Ovary (tissue), 10 donors: ENCODE results near the gene SLAMF9. TPM values are rescaled to one million over a fixed set of nuclear protein-coding genes. Genes with fewer than 3 reads are reported as not detected.

Experiments
- DNase-seq, 5 donors: peaks; one replicate each; pipeline ENCODE4 v3.0.0-alpha.2; 2019 to 2020
- H3K27ac ChIP-seq, 2 donors: fragments of 200-600 bp; one replicate each; pipeline versions ENCODE4 v1.5.1 to v1.8.0; 2019 to 2022
- H3K27me3 ChIP-seq: fragments of 200-600 bp; one replicate; pipeline ENCODE4 v1.8.0; 2022
- H3K36me3 ChIP-seq: fragments of 200-600 bp; sonication (generic); one replicate; pipeline ENCODE4 v1.5.1; 2019
- H3K4me1 ChIP-seq: one replicate; pipeline ENCODE4 v1.8.1; 2013; ENCODE audit warnings: mild to moderate bottlenecking, moderate library complexity; ENCODE audit not compliant: insufficient read depth
- H3K4me3 ChIP-seq: fragments of 200-600 bp; sonication (generic); one replicate; pipeline ENCODE4 v1.5.1; 2017
- H3K9me3 ChIP-seq, 2 donors: fragments of 200-600 bp in 1 of 2; sonication (generic) in 1 of 2; one replicate each; pipeline versions ENCODE4 v1.5.1 to v1.8.1; 2013 to 2019; ENCODE audit warnings: mild to moderate bottlenecking in 1 of 2, moderate library complexity in 1 of 2
- EP300 ChIP-seq: sonication (generic); formaldehyde crosslinking; IDR thresholded peaks from one replicate; pipeline ENCODE4 v1.6.1; 2017; ENCODE audit warnings: antibody characterized with exemption
- POLR2A ChIP-seq: fragments of 450-650 bp; IDR thresholded peaks from one replicate; pipeline ENCODE4 v1.6.1; 2017; ENCODE audit warnings: antibody characterized with exemption, mild to moderate bottlenecking, moderate library complexity
- WGBS, 3 donors: extraction: QIAGEN DNeasy Blood & Tissue Kit in 1 of 3; methylation state at CpG; one replicate each; pipeline versions ENCODE4 v1.1.5 to v1.1.7; 2013 to 2017; 5-methylcytosine and 5-hydroxymethylcytosine counted together
- intact Hi-C, 4 donors: fragments of 100-400 bp; cut with DNase I; formaldehyde crosslinking; loops; one replicate each; pipeline versions ENCODE4 v1.11.0 to v1.15.1; 2022 to 2023
- long read RNA-seq, 3 donors: library from polyadenylated mRNA in 2 of 3; unstranded in 2 of 3; transcript quantifications; one replicate each; pipeline ENCODE4 v2.0.0 and lab custom pipeline, GENCODE V29; 2021 to 2026
- polyA plus RNA-seq, 2 donors: library from polyadenylated mRNA; stranded (reverse); fragments of 200-250 nt in 1 of 2; fragments of 350-450 nt in 1 of 2; fragmentation: Illumina TruSeq in 1 of 2; extraction: RNeasy Lipid Tissue Mini Kit (QIAGEN cat#74804) in 1 of 2; gene quantifications; one replicate each; pipeline ENCODE4 v1.2.3, GENCODE V29; 2013 to 2014
- total RNA-seq, 7 donors: library from RNA; depleted of rRNA in 2 of 7; stranded (reverse); fragments of >200 nt in 2 of 7; fragmentation: NEBNext Ultra II Directional in 3 of 7; extraction: Animal tissue kit (Norgen Biotek cat#: 25700) in 3 of 7; gene quantifications; one replicate each; pipeline versions ENCODE4 v1.1.0 to v1.2.4, GENCODE V29; 2016 to 2023
- TF ChIP-seq, protein P1 (sequence below), 3 donors: fragments of 450-650 bp in 2 of 3; fragments of 200-600 bp in 1 of 3; IDR thresholded peaks; one replicate each; pipeline versions ENCODE4 v1.5.1 to v1.8.0; 2016 to 2022; ENCODE audit warnings: antibody characterized with exemption in 3 of 3, mild to moderate bottlenecking in 1 of 3
- donor health status: DM: no; HTN: no; CAD: no; lungs with moderate emphysema.
- donor health status: DM: no; HTN: no; CAD: no.
- donor health status: Bipolar disorder and iron deficiency.
- donor health status: DM: yes; HTN: yes; CAD: no.
- donor health status: DM: no; HTN: no; CAD: no.
- donor health status: DM: yes; HTN: yes; CAD: no.

SLAMF9 gene
- not detected for total RNA-seq
- not detected for polyA plus RNA-seq
- long read RNA-seq, donor 1 = 0 reads
- long read RNA-seq, donor 2 = 0 reads
- long read RNA-seq, donor 3 = 0 reads

DNA sequence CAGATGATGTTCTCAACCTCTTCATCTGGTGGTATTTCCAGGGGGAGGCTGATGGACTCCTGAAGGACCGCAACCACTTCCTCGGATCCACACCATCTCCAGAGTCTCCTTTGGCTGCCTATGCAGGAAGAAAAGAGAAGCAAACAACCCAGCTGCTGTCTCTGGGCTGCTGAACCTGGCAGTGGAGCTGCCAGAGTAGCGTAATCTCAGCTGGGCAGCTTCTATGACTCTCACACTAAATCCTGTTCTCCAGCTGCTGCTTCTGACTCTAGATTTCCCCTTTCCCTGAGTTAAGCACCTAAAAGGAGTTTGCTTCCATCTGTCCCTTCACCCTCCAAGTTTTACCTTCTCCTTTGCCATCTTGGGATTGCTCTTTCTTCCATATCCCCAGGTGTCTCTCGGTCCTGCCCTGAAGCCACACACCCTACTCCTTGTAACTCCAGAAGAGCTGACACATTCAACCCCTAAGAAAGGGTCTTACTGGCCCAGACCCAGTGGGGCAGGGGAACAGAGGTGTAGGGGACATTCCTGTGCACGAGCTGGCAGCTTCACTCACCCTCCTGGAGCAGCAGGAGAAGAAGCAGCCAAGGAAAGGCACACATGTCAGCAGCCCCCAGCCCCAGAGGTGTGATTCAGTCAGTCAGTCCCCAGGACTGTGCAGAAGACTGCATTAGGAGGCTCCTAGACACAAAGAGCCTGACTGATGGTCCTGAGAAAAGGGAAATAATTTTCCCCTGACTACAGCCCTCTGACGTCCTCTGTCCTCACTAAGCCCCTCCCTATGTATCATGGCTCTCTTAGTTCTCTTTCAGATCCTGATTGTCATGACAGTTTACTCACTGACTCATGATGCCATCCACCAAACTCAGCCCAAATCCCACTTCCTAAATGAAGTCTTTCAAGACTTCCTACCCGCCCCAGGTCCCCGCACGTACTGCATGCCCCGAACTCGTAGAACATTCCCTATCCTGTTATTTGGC is at the start of gene SLAMF9:
Gene SLAMF9, minus strand, starts transcription at position 702 of the 980 bp plus-strand sequence. Its CDS starts 100 bp downstream, at position 602.
- no peak for DNase-seq
- 65 to 72% (median 68%) methylated on average over 11 of the region's 11 CpGs for WGBS, 3 donors

DNA sequence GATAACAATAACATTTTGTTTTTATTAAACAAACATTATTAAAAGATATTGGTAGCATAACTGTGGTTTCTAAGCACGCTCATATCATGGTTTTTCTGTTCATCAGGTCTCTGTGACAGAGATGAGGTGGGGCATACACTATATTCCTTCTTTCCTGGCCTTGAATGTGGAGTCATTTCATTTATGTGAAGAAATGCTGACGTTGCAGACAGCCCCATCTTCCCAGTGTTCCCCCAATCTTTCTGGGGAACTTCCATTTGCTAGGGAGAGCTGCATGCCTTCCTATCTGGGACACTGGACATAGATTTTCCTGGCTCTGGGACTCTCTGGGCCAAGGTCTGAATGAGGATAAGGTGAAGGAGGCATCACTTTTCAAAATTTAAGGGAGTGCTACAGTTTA is 47.4 kb upstream of the SLAMF9 start:
- Histone ChIP-seq H3K4me1 (no peaks in the 10 kb centered on the region), H3K9me3 (no peaks in the 10 kb centered on the region), H3K4me3 (no peak overlapping the region), H3K27ac (no peak overlapping the region), H3K36me3 (no peaks in the 10 kb centered on the region), H3K27me3 (no peaks in the 10 kb centered on the region)
- intact Hi-C loops = loop anchor here in 2 of 4 donors (5.0 to 10.0 kb wide), 3 partner anchors 49 to 837 kb away; partner anchors contain the start of genes IGSF9 (in 1 of the 2) and SLAMF9 (in 1 of the 2)
- no peak for DNase-seq
- 20 to 47% (median 32%) methylated on average over 2 of the region's 2 CpGs for WGBS, 3 donors
- TF ChIP-seq POLR2A (no peak), EP300 (no peak)
- TF ChIP-seq, protein P1, sequence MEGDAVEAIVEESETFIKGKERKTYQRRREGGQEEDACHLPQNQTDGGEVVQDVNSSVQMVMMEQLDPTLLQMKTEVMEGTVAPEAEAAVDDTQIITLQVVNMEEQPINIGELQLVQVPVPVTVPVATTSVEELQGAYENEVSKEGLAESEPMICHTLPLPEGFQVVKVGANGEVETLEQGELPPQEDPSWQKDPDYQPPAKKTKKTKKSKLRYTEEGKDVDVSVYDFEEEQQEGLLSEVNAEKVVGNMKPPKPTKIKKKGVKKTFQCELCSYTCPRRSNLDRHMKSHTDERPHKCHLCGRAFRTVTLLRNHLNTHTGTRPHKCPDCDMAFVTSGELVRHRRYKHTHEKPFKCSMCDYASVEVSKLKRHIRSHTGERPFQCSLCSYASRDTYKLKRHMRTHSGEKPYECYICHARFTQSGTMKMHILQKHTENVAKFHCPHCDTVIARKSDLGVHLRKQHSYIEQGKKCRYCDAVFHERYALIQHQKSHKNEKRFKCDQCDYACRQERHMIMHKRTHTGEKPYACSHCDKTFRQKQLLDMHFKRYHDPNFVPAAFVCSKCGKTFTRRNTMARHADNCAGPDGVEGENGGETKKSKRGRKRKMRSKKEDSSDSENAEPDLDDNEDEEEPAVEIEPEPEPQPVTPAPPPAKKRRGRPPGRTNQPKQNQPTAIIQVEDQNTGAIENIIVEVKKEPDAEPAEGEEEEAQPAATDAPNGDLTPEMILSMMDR (IDR thresholded peaks at IDR 0.05) = no peak

More for the DNA sequence above, at the start of gene SLAMF9:
- no peaks in the 10 kb centered on the region for H3K36me3 ChIP-seq
- no peaks in the 10 kb centered on the region for H3K27me3 ChIP-seq
- no peaks in the 10 kb centered on the region for H3K4me1 ChIP-seq
- no peaks in the 10 kb centered on the region for H3K9me3 ChIP-seq
- H3K4me3 ChIP-seq = no peak within 1 kb of the TSS
- intact Hi-C loops = loop anchor here in 1 of 4 donors (5.0 kb wide), 1 partner anchor 48 kb away; no protein-coding TSS in a partner anchor
- H3K27ac ChIP-seq = no peak within 1 kb of the TSS
- TF ChIP-seq EP300 = no peak
- TF ChIP-seq POLR2A = no peak
- TF ChIP-seq, protein P1 (IDR thresholded peaks at IDR 0.05) = no peak

DNA sequence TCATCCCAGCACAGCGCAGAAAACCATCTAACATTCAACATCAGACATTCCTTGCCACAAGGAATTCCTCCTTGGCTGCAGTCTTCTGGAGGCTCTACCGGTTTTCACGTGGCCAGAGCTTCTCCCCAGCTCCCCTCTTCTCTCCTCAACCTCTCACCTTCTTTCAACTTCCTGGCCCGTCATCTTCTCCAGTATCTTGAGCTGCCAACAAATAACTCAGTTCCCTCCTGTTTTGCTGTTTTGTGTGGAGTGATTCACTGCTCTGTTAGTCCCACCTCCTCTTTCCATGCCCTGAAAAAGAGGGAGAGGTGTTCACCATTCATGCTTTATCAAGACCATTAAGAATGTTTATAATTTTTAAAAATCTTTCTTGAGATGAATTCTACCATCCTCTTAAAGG is 45.2 kb upstream of the SLAMF9 start:
- intact Hi-C loops = no loop called here
- Histone ChIP-seq H3K27me3 (no peaks in the 10 kb centered on the region), H3K4me3 (no peak overlapping the region), H3K27ac (no peak overlapping the region), H3K36me3 (no peaks in the 10 kb centered on the region), H3K4me1 (no peaks in the 10 kb centered on the region), H3K9me3 (no peaks in the 10 kb centered on the region)
- TF ChIP-seq EP300 (no peak), POLR2A (no peak)
- TF ChIP-seq, protein P1 (IDR thresholded peaks at IDR 0.05) = no peak
- no peak for DNase-seq
- 19 to 48% (median 38%) methylated on average over 4 of the region's 4 CpGs for WGBS, 3 donors

GRCh38 chr1:159996653-159997052 is 42.6 kb upstream of the SLAMF9 start:
- TF ChIP-seq POLR2A (no peak), EP300 (no peak)
- TF ChIP-seq, protein P1 (IDR thresholded peaks at IDR 0.05) = no peak
- no peak overlapping the region for H3K27ac ChIP-seq
- intact Hi-C loops = no loop called here

More at GRCh38 chr1:159996653-159997052, 42.6 kb upstream of the SLAMF9 start:
- Histone ChIP-seq H3K36me3 (no peaks in the 10 kb centered on the region), H3K4me3 (no peak overlapping the region), H3K27me3 (no peaks in the 10 kb centered on the region), H3K4me1 (no peaks in the 10 kb centered on the region), H3K9me3 (no peaks in the 10 kb centered on the region)
- no peak for DNase-seq
